Liver (tissue), 3 donors: ENCODE data around the gene PCDH9.

ENCODE experiments used
- ATF3 ChIP-seq: IDR thresholded peaks from 2 replicates; pipeline ENCODE4 v1.6.1; 2016; ENCODE audit warnings: antibody characterized with exemption
- CTCF ChIP-seq: fragments of 150-350 bp; IDR thresholded peaks from 2 replicates; pipeline ENCODE4 v1.5.1; 2017; ENCODE audit warnings: improper control_type of control experiment, low read depth, low read length; ENCODE audit not compliant: missing input control
- EGR1 ChIP-seq, 2 donors: IDR thresholded peaks; 2 replicates each; pipeline ENCODE4 v1.6.1; 2016 to 2018; ENCODE audit warnings: antibody characterized with exemption in 2 of 2, low read depth in 2 of 2
- FOXA1 ChIP-seq: IDR thresholded peaks from 2 replicates; pipeline ENCODE4 v1.6.1; 2016; ENCODE audit warnings: antibody characterized with exemption
- GABPA ChIP-seq, 2 donors: IDR thresholded peaks in 1 of 2; conservative IDR thresholded peaks in 1 of 2; 2 replicates each; pipeline ENCODE4 v1.6.1; 2016; ENCODE audit warnings: antibody characterized with exemption in 2 of 2, mild to moderate bottlenecking in 1 of 2, moderate library complexity in 1 of 2
- HNF4A ChIP-seq, 2 donors: conservative IDR thresholded peaks; 2 replicates each; pipeline ENCODE4 v1.6.1; 2016; ENCODE audit warnings: antibody characterized with exemption in 2 of 2, mild to moderate bottlenecking in 2 of 2
- MAX ChIP-seq: IDR thresholded peaks from 2 replicates; pipeline ENCODE4 v1.6.1; 2016; ENCODE audit warnings: antibody characterized with exemption
- NR2F2 ChIP-seq: IDR thresholded peaks from 2 replicates; pipeline ENCODE4 v1.6.1; 2016; ENCODE audit warnings: antibody characterized with exemption
- RAD21 ChIP-seq, 2 donors: IDR thresholded peaks; 2 replicates each; pipeline ENCODE4 v1.6.1; 2016; ENCODE audit warnings: antibody characterized with exemption in 2 of 2, mild to moderate bottlenecking in 2 of 2
- REST ChIP-seq: IDR thresholded peaks from 2 replicates; pipeline ENCODE4 v1.6.1; 2016; ENCODE audit warnings: antibody characterized with exemption, mild to moderate bottlenecking
- SP1 ChIP-seq: IDR thresholded peaks from 2 replicates; pipeline ENCODE4 v1.6.1; 2018; ENCODE audit warnings: antibody characterized with exemption, mild to moderate bottlenecking
- TAF1 ChIP-seq: conservative IDR thresholded peaks from 2 replicates; pipeline ENCODE4 v1.6.1; 2016; ENCODE audit warnings: antibody characterized with exemption, mild to moderate bottlenecking
- YY1 ChIP-seq: IDR thresholded peaks from 2 replicates; pipeline ENCODE4 v1.6.1; 2016; ENCODE audit warnings: antibody characterized with exemption, mild to moderate bottlenecking
- ZBTB33 ChIP-seq: IDR thresholded peaks from 2 replicates; pipeline ENCODE4 v1.6.1; 2016; ENCODE audit warnings: antibody characterized with exemption
- donor health status: healthy.
- donor health status: healthy.

- TF ChIP-seq CTCF = no peak
- TF ChIP-seq RAD21 (IDR thresholded peaks at IDR 0.05) = no peak
- TF ChIP-seq FOXA1 = no peak
- TF ChIP-seq MAX = peak; percentile 23
- TF ChIP-seq ZBTB33 = no peak
- TF ChIP-seq SP1 = no peak
- TF ChIP-seq YY1 = no peak
- no peak for TF ChIP-seq GABPA (IDR thresholded peaks at IDR 0.05 in 1 of 2, conservative IDR thresholded peaks at IDR 0.05 in 1 of 2)
- no peak for TF ChIP-seq EGR1 (IDR thresholded peaks at IDR 0.05; ENCODE audit: low read depth in 2 of 2)
- TF ChIP-seq TAF1 = no peak
- TF ChIP-seq REST = no peak
- TF ChIP-seq NR2F2 = no peak
- no peak for TF ChIP-seq ATF3
- TF ChIP-seq HNF4A (conservative IDR thresholded peaks at IDR 0.05) = peak in 1 of 2 donors; percentile 16
Observed at GRCh38 chr13:67120872-67121531, 109.1 kb downstream of the PCDH9 start.
